LoVo (cell line): Measurements from ENCODE around the gene C5orf58.

Experiments
- DNase-seq: peaks from one replicate; pipeline ENCODE4 v3.0.0-alpha.2; 2016; ENCODE audit warnings: low spot score

The C5orf58 gene

GRCh38 chr5:170232786-170233185 is at the start of gene C5orf58:
Gene C5orf58, plus strand, starts transcription at chr5:170232985. Its CDS starts 1,992 bp downstream, at chr5:170234977.
- no peak for DNase-seq

GRCh38 chr5:170183816-170184687 is 48.7 kb upstream of the C5orf58 start:
- peak; percentile 26 for DNase-seq

GRCh38 chr5:170184737-170185136 is 48.0 kb upstream of the C5orf58 start:
- DNase-seq = no peak

GRCh38 chr5:170186156-170186555 is 46.6 kb upstream of the C5orf58 start:
- no peak for DNase-seq

- DNase-seq = no peak
These were observed 45.9 kb upstream of the C5orf58 start for GRCh38 chr5:170186856-170187255.

GRCh38 chr5:170190436-170191134 is 42.2 kb upstream of the C5orf58 start:
- DNase-seq = no peak

GRCh38 chr5:170192829-170193228 is 40.0 kb upstream of the C5orf58 start:
- no peak for DNase-seq

- DNase-seq = no peak
These were observed 36.8 kb upstream of the C5orf58 start for GRCh38 chr5:170195961-170196360.

GRCh38 chr5:170200876-170201275 is 31.9 kb upstream of the C5orf58 start:
- no peak for DNase-seq

- no peak for DNase-seq
These were observed 31.5 kb upstream of the C5orf58 start for GRCh38 chr5:170201311-170201710.

- DNase-seq = no peak
These were observed 30.7 kb upstream of the C5orf58 start for GRCh38 chr5:170202117-170202516.

- DNase-seq = no peak
These were observed 28.6 kb upstream of the C5orf58 start for GRCh38 chr5:170204202-170204601.

GRCh38 chr5:170206216-170206615 is 26.6 kb upstream of the C5orf58 start:
- DNase-seq = no peak

- DNase-seq = no peak
These were observed 25.8 kb upstream of the C5orf58 start for GRCh38 chr5:170206958-170207357.

- DNase-seq = no peak
These were observed 21.0 kb upstream of the C5orf58 start for GRCh38 chr5:170211575-170212334.

- peak; percentile 5 for DNase-seq
These were observed 16.4 kb upstream of the C5orf58 start for GRCh38 chr5:170216257-170216864.

GRCh38 chr5:170217831-170218230 is 15.0 kb upstream of the C5orf58 start:
- no peak for DNase-seq

GRCh38 chr5:170218726-170219125 is 14.1 kb upstream of the C5orf58 start:
- no peak for DNase-seq

- peak; percentile 61 for DNase-seq
These were observed 13.2 kb upstream of the C5orf58 start for GRCh38 chr5:170219615-170220014.

GRCh38 chr5:170220191-170220590 is 12.6 kb upstream of the C5orf58 start:
- DNase-seq = no peak

- DNase-seq = no peak
These were observed 11.5 kb upstream of the C5orf58 start for GRCh38 chr5:170221327-170221741.

GRCh38 chr5:170223360-170223759 is 9.4 kb upstream of the C5orf58 start:
- DNase-seq = no peak
